HepG2 (cell line): ENCODE measurements around the gene ZSWIM6. TPM values are rescaled to one million over a fixed set of nuclear protein-coding genes. Genes with fewer than 3 reads are reported as not detected.

ENCODE experiments used
- ARID2 ChIP-seq: sonication (generic); formaldehyde crosslinking; IDR thresholded peaks from 2 replicates; pipeline ENCODE4 v1.8.1; 2022; ENCODE audit warnings: mild to moderate bottlenecking, missing genetic modification reagents, borderline replicate concordance
- CHD4 ChIP-seq: fragments of 200-600 bp; sonication (generic); IDR thresholded peaks from 2 replicates; pipeline ENCODE4 v1.7.0; 2017; ENCODE audit warnings: mild to moderate bottlenecking, low read length, borderline replicate concordance
- GATA4 ChIP-seq: sonication (generic); IDR thresholded peaks from 2 replicates; pipeline ENCODE4 v1.6.1; 2016; ENCODE audit warnings: antibody characterized with exemption, low read depth, borderline replicate concordance
- HOXA3 ChIP-seq: sonication (generic); formaldehyde crosslinking; IDR thresholded peaks from 2 replicates; pipeline ENCODE4 v1.5.0; 2020; ENCODE audit warnings: missing genetic modification reagents
- HOXA5 ChIP-seq: sonication (generic); formaldehyde crosslinking; IDR thresholded peaks from 2 replicates; pipeline ENCODE4 v1.4.0; 2020; ENCODE audit warnings: missing genetic modification reagents
- IRF9 ChIP-seq: sonication (generic); formaldehyde crosslinking; IDR thresholded peaks from 2 replicates; pipeline ENCODE4 v1.8.0; 2022; ENCODE audit warnings: missing genetic modification reagents, mild to moderate bottlenecking, borderline replicate concordance
- MYNN ChIP-seq: sonication (generic); formaldehyde crosslinking; IDR thresholded peaks from 2 replicates; pipeline ENCODE4 v1.4.0; 2020; ENCODE audit warnings: mild to moderate bottlenecking, low read depth, missing genetic modification reagents
- NFE2L2 ChIP-seq: fragments of 150-350 bp; IDR thresholded peaks from 2 replicates; pipeline ENCODE4 v1.6.1; 2014; ENCODE audit warnings: low read length
- POGK ChIP-seq: sonication (generic); formaldehyde crosslinking; conservative IDR thresholded peaks from 2 replicates; pipeline ENCODE4 v1.8.0; 2022; ENCODE audit warnings: mild to moderate bottlenecking, moderate library complexity, missing genetic modification reagents
- SIN3B ChIP-seq: fragments of 150-350 bp; IDR thresholded peaks from 2 replicates; pipeline ENCODE4 v1.6.1; 2014; ENCODE audit warnings: low read length
- SRSF4 ChIP-seq: fragments of 200-400 bp; formaldehyde crosslinking; IDR thresholded peaks from one replicate; pipeline ENCODE4 v1.6.1; 2018; ENCODE audit warnings: mild to moderate bottlenecking, low read depth, low read length, moderate library complexity; ENCODE audit not compliant: poor library complexity, severe bottlenecking
- ZBTB21 ChIP-seq: sonication (generic); formaldehyde crosslinking; IDR thresholded peaks from 2 replicates; pipeline ENCODE4 v1.4.0; 2020; ENCODE audit warnings: missing genetic modification reagents
- ZFP36 ChIP-seq: fragments of 150-350 bp; IDR thresholded peaks from 2 replicates; pipeline ENCODE4 v1.6.1; 2018; ENCODE audit warnings: borderline replicate concordance, low read length, low read depth; ENCODE audit not compliant: partially characterized antibody
- ZHX1 ChIP-seq: sonication (generic); formaldehyde crosslinking; IDR thresholded peaks from 2 replicates; pipeline ENCODE4 v1.8.1; 2022; ENCODE audit warnings: low read depth, mild to moderate bottlenecking, missing genetic modification reagents
- ZNF280B ChIP-seq: sonication (generic); formaldehyde crosslinking; IDR thresholded peaks from 2 replicates; pipeline ENCODE4 v1.5.0; 2020; ENCODE audit warnings: missing genetic modification reagents, mild to moderate bottlenecking, borderline replicate concordance
- ZNF362 ChIP-seq: sonication (generic); formaldehyde crosslinking; IDR thresholded peaks from 2 replicates; pipeline ENCODE4 v1.4.0; 2020; ENCODE audit warnings: missing genetic modification reagents, mild to moderate bottlenecking, borderline replicate concordance
- ZNF547 ChIP-seq: sonication (generic); formaldehyde crosslinking; IDR thresholded peaks from 2 replicates; pipeline ENCODE4 v1.5.1; 2020; ENCODE audit warnings: mild to moderate bottlenecking, missing genetic modification reagents
- ZNF768 ChIP-seq: sonication (generic); formaldehyde crosslinking; IDR thresholded peaks from 2 replicates; pipeline ENCODE4 v1.4.0; 2020; ENCODE audit warnings: missing genetic modification reagents
- ZNF772 ChIP-seq: sonication (generic); formaldehyde crosslinking; IDR thresholded peaks from 2 replicates; pipeline ENCODE4 v1.5.0; 2020; ENCODE audit warnings: mild to moderate bottlenecking, missing genetic modification reagents
- polyA plus RNA-seq, 8 experiments: library from polyadenylated mRNA; depleted of rRNA in 3 of 8; stranded (reverse) in 7 of 8; unstranded in 1 of 8; fragments of >200 nt; fragmentation: Illumina TruSeq in 4 of 8; extraction: Trizol in 4 of 8; gene quantifications; 2 replicates each; pipeline versions ENCODE4 v1.2.1 to v1.2.3, GENCODE V29; 2011 to 2016; ENCODE audit warnings: low read depth in 4 of 8, missing spikeins in 1 of 8, mixed read lengths in 1 of 8; ENCODE audit not compliant: insufficient read depth in 1 of 8
- total RNA-seq, 5 experiments: library from RNA; depleted of rRNA; stranded (reverse); fragments of >200 nt; fragmentation: Illumina TruSeq; extraction: Trizol; gene quantifications; 2 replicates each; pipeline ENCODE4 v1.2.3, GENCODE V29; 2016; ENCODE audit warnings: low read depth in 1 of 5

The ZSWIM6 gene
- total and polyA plus RNA-seq, 2 of the 13 experiments (the other 11 are each of a cell fraction or from before 2014, with no cell fraction given): 0.82 to 1.9 TPM

- TF ChIP-seq ZNF362 (CRISPR knock-in tag): no peak
- TF ChIP-seq CHD4: no peak
- no peak for TF ChIP-seq GATA4
- TF ChIP-seq ZBTB21 (CRISPR knock-in tag): peak; percentile 98
- TF ChIP-seq ZHX1 (CRISPR knock-in tag): peak; percentile 35; the same call in 1 of the 2 replicates
- TF ChIP-seq MYNN (CRISPR knock-in tag): no peak
- TF ChIP-seq IRF9 (CRISPR knock-in tag): no peak
- no peak for TF ChIP-seq SRSF4
- no peak for TF ChIP-seq ZNF547
- TF ChIP-seq HOXA5: 0 out of 2 replicates have a peak, but pooled peaks have one; percentile 50
- TF ChIP-seq HOXA3 (CRISPR knock-in tag): peak; percentile 94
- TF ChIP-seq SIN3B: no peak
- no peak for TF ChIP-seq ZNF768 (CRISPR knock-in tag)
- TF ChIP-seq POGK (CRISPR knock-in tag): 0 out of 2 replicates have a peak, but pooled peaks have one; percentile 21
- no peak for TF ChIP-seq NFE2L2
- no peak for TF ChIP-seq ARID2 (CRISPR knock-in tag)
- 0 out of 2 replicates have a peak, but pooled peaks have one; percentile 75 for TF ChIP-seq ZNF280B (CRISPR knock-in tag)
- TF ChIP-seq ZNF772 (CRISPR knock-in tag): 0 out of 2 replicates have a peak, but pooled peaks have one; percentile 27
- TF ChIP-seq ZFP36: peak; percentile 98
Observed at GRCh38 chr5:61331407-61332357, at the start of gene ZSWIM6 (continued).
